A549 (cell line): ENCODE results near the gene EPHB6. TPM values are rescaled to one million over a fixed set of nuclear protein-coding genes. Genes with fewer than 3 reads are reported as not detected.

ENCODE experiments used
- ATAC-seq, 2 experiments: fragments of 200-7000 bp in 1 of 2; fragments of >200 bp in 1 of 2; cut with Nextera tagmentation in 1 of 2; cut with Tn5 transposase in 1 of 2; 3 replicates each; pipeline versions ENCODE4 v1.8.0 to v1.9.1; 2018 to 2020; ENCODE audit warnings: mild to moderate bottlenecking in 1 of 2, moderate library complexity in 1 of 2
- CTCF ChIA-PET: fragments of 300-600 bp; sonication (Branson Sonifier 250); formaldehyde crosslinking; extraction: SDS; loops from one replicate; lab custom pipeline; 2021; ENCODE audit warnings: antibody characterized with exemption, inconsistent platforms; lab: Yijun Ruan, JAX
- POLR2A ChIA-PET: fragments of 350-600 bp; formaldehyde crosslinking; extraction: SDS; loops from one replicate; lab custom pipeline; 2021; ENCODE audit warnings: antibody characterized with exemption, inconsistent platforms; lab: Yijun Ruan, JAX
- DNase-seq, 2 experiments: peaks; one replicate each; pipeline versions ENCODE4 v3.0.0 to v3.0.0-alpha.2; 2011 to 2016; ENCODE audit warnings: low read depth in 1 of 2, low spot score in 1 of 2
- FAIRE-seq: peaks from 2 replicates; lab custom pipeline; 2011; peaks lifted over from hg19 to GRCh38; lab: Jason Lieb, UNC
- H3K27ac ChIP-seq, 2 experiments: fragments of >200 bp; sonication (Bioruptor Twin); formaldehyde crosslinking; 3 replicates each; pipeline ENCODE4 v1.5.1; 2016 to 2017
- H3K4me1 ChIP-seq: fragments of >200 bp; sonication (Bioruptor Twin); formaldehyde crosslinking; 3 replicates; pipeline ENCODE4 v1.6.1; 2016
- H3K4me2 ChIP-seq: fragments of >200 bp; sonication (Bioruptor Twin); formaldehyde crosslinking; 3 replicates; pipeline ENCODE4 v1.6.1; 2016
- H3K4me3 ChIP-seq: fragments of >200 bp; sonication (Bioruptor Twin); formaldehyde crosslinking; 3 replicates; pipeline ENCODE4 v1.5.1; 2016
- H3K9me3 ChIP-seq: fragments of >200 bp; sonication (Bioruptor Twin); formaldehyde crosslinking; 3 replicates; pipeline ENCODE4 v1.6.1; 2016
- CBX2 ChIP-seq: fragments of 200-600 bp; sonication (generic); IDR thresholded peaks from 2 replicates; pipeline ENCODE4 v1.6.1; 2016; ENCODE audit warnings: low read depth, mild to moderate bottlenecking, borderline replicate concordance
- CBX8 ChIP-seq: fragments of 200-600 bp; sonication (generic); IDR thresholded peaks from 2 replicates; pipeline ENCODE4 v1.6.1; 2016
- CEBPB ChIP-seq, 2 experiments: fragments of >200 bp in 1 of 2; sonication (Bioruptor Twin) in 1 of 2; formaldehyde crosslinking in 1 of 2; IDR thresholded peaks; 2 replicates each; pipeline ENCODE4 v1.6.1; 2012 to 2016
- CTCF ChIP-seq: fragments of >200 bp; sonication (Bioruptor Twin); formaldehyde crosslinking; IDR thresholded peaks from 3 replicates; pipeline ENCODE4 v1.5.1; 2016
- E2F6 ChIP-seq: IDR thresholded peaks from 2 replicates; pipeline ENCODE4 v1.6.1; 2012; ENCODE audit warnings: low read depth, borderline replicate concordance
- EHF ChIP-seq: fragments of 250-450 bp; sonication (Bioruptor Pico); IDR thresholded peaks from 2 replicates; pipeline ENCODE4 v1.5.0; 2020; ENCODE audit warnings: mild to moderate bottlenecking
- ESRRA ChIP-seq: fragments of 150-350 bp; IDR thresholded peaks from 2 replicates; pipeline ENCODE4 v1.6.1; 2014; ENCODE audit warnings: mild to moderate bottlenecking, low read length, borderline replicate concordance
- FOSB ChIP-seq: fragments of 250-450 bp; sonication (Bioruptor Pico); IDR thresholded peaks from 2 replicates; pipeline ENCODE4 v1.5.0; 2020; ENCODE audit warnings: mild to moderate bottlenecking, moderate library complexity
- FOSL2 ChIP-seq, 2 experiments: fragments of 450-650 bp in 1 of 2; fragments of >200 bp in 1 of 2; sonication (Bioruptor Twin) in 1 of 2; formaldehyde crosslinking; IDR thresholded peaks; 2 replicates each; pipeline versions ENCODE4 v1.5.0 to v1.6.1; 2016 to 2020; ENCODE audit warnings: mild to moderate bottlenecking in 1 of 2, moderate library complexity in 1 of 2
- FOXS1 ChIP-seq: fragments of 250-450 bp; sonication (Bioruptor Pico); IDR thresholded peaks from 2 replicates; pipeline ENCODE4 v1.5.0; 2020; ENCODE audit warnings: mild to moderate bottlenecking, moderate library complexity
- HDAC2 ChIP-seq: fragments of 200-600 bp; sonication (generic); IDR thresholded peaks from 2 replicates; pipeline ENCODE4 v1.6.1; 2016
- HES2 ChIP-seq: fragments of >200 bp; sonication (Bioruptor Twin); formaldehyde crosslinking; IDR thresholded peaks from 2 replicates; pipeline ENCODE4 v1.6.1; 2016
- HOXA7 ChIP-seq: fragments of 250-450 bp; sonication (Bioruptor Pico); IDR thresholded peaks from 2 replicates; pipeline ENCODE4 v1.5.0; 2020; ENCODE audit warnings: mild to moderate bottlenecking, moderate library complexity
- HOXB13 ChIP-seq: fragments of 250-450 bp; sonication (Bioruptor Pico); IDR thresholded peaks from 2 replicates; pipeline ENCODE4 v1.5.0; 2020; ENCODE audit warnings: low read depth, mild to moderate bottlenecking, moderate library complexity
- JUNB ChIP-seq: fragments of >200 bp; sonication (Bioruptor Twin); formaldehyde crosslinking; IDR thresholded peaks from 2 replicates; pipeline ENCODE4 v1.6.1; 2016
- KDM1A ChIP-seq: fragments of 200-600 bp; sonication (generic); IDR thresholded peaks from 2 replicates; pipeline ENCODE4 v1.6.1; 2016; ENCODE audit warnings: low read depth, mild to moderate bottlenecking
- MAZ ChIP-seq: fragments of 150-350 bp; IDR thresholded peaks from 2 replicates; pipeline ENCODE4 v1.6.1; 2014; ENCODE audit warnings: antibody characterized with exemption, low read depth, low read length, borderline replicate concordance
- NPAS2 ChIP-seq: fragments of 250-450 bp; sonication (Bioruptor Pico); IDR thresholded peaks from 2 replicates; pipeline ENCODE4 v1.8.0; 2022; ENCODE audit warnings: mild to moderate bottlenecking, moderate library complexity, borderline replicate concordance
- NR3C1 ChIP-seq: fragments of >200 bp; sonication (Bioruptor Twin); formaldehyde crosslinking; IDR thresholded peaks from 3 replicates; pipeline ENCODE4 v1.6.1; 2017
- PBX3 ChIP-seq: IDR thresholded peaks from 2 replicates; pipeline ENCODE4 v1.6.1; 2012
- POLR2A ChIP-seq: IDR thresholded peaks from 2 replicates; pipeline ENCODE4 v1.6.1; 2012; ENCODE audit warnings: mild to moderate bottlenecking, low read length
- POLR2AphosphoS2 ChIP-seq: conservative IDR thresholded peaks from 2 replicates; pipeline ENCODE4 v1.6.1; 2012; ENCODE audit warnings: low read length, improper control_type of control experiment, inconsistent platforms
- TFCP2L1 ChIP-seq: fragments of 250-450 bp; sonication (Bioruptor Pico); IDR thresholded peaks from 2 replicates; pipeline ENCODE4 v1.5.0; 2021; ENCODE audit warnings: mild to moderate bottlenecking
- USF2 ChIP-seq: fragments of 450-650 bp; IDR thresholded peaks from 2 replicates; pipeline ENCODE4 v1.6.1; 2014; ENCODE audit warnings: antibody characterized with exemption
- ZC3H11A ChIP-seq: fragments of 450-650 bp; IDR thresholded peaks from 2 replicates; pipeline ENCODE4 v1.6.1; 2014; ENCODE audit warnings: antibody characterized with exemption, mild to moderate bottlenecking
- WGBS: methylation state at CpG from one replicate; pipeline ENCODE4 v1.1.6; 2017; ENCODE audit errors: missing lambda C conversion rate; 5-methylcytosine and 5-hydroxymethylcytosine counted together
- polyA plus RNA-seq, 4 experiments: library from polyadenylated mRNA; depleted of rRNA in 3 of 4; stranded (reverse); fragments of >200 nt; fragmentation: RNase III in 1 of 4; extraction: RNeasy Plus Mini Kit Qiagen cat#74134 plus additional on column Dnase treatment in 1 of 4; gene quantifications; 2 replicates in 3 of 4; 3 replicates in 1 of 4; pipeline ENCODE4 v1.2.3, GENCODE V29; 2011 to 2017

EPHB6 gene
- polyA plus RNA-seq, 2 of the 4 experiments (the other 2 are of a cell fraction), result 0.26 to 0.37 TPM

- DNase-seq (no peak), FAIRE-seq (no peak), ATAC-seq (no peak)
- H3K9me3 ChIP-seq, result no peaks in the 10 kb centered on the region
- WGBS, result 45% methylated on average over 6 of the region's 7 CpGs
- CTCF ChIA-PET, result interaction anchor here (1.9 kb wide), 1 partner anchor 18 kb away, joined by 12 read pairs; no protein-coding TSS in a partner anchor
- no peak overlapping the region for H3K27ac ChIP-seq
- POLR2A ChIA-PET, result no interaction called here
- no peak for TF ChIP-seq E2F6
- TF ChIP-seq NPAS2, result no peak
- TF ChIP-seq KDM1A, result no peak
- no peak for TF ChIP-seq POLR2A
- TF ChIP-seq CBX8, result no peak
- TF ChIP-seq HOXA7 (CRISPR knock-in tag), result no peak
- no peak for TF ChIP-seq FOSB (CRISPR knock-in tag)
- TF ChIP-seq CTCF, result no peak
- TF ChIP-seq FOSL2 (IDR thresholded peaks at IDR 0.05), result no peak
- TF ChIP-seq FOSL2 (CRISPR knock-in tag; IDR thresholded peaks at IDR 0.05), result no peak
- TF ChIP-seq TFCP2L1 (CRISPR knock-in tag), result no peak
- no peak for TF ChIP-seq USF2
- H3K4me2 ChIP-seq, result no peak overlapping the region
- no peak overlapping the region for H3K4me3 ChIP-seq
- no peaks in the 10 kb centered on the region for H3K4me1 ChIP-seq
Measured at GRCh38 chr7:142883571-142884285, 28.9 kb downstream of the EPHB6 start.

GRCh38 chr7:142884286-142884640 lies 29.4 kb downstream of the EPHB6 start:
- CTCF ChIA-PET, result no interaction called here
- Histone ChIP-seq H3K9me3 (no peaks in the 10 kb centered on the region), H3K4me1 (no peaks in the 10 kb centered on the region), H3K27ac (no peak overlapping the region), H3K4me2 (no peak overlapping the region), H3K4me3 (no peak overlapping the region)
- 9% methylated on average over 4 of the region's 4 CpGs for WGBS
- FAIRE-seq, result no peak
- DNase-seq, result no peak
- TF ChIP-seq EHF (CRISPR knock-in tag) (no peak), CBX2 (no peak), HES2 (no peak), FOXS1 (CRISPR knock-in tag) (no peak), FOSL2 (IDR thresholded peaks at IDR 0.05) (no peak), FOSL2 (CRISPR knock-in tag; IDR thresholded peaks at IDR 0.05) (no peak), CBX8 (no peak), HDAC2 (no peak), POLR2AphosphoS2 (no peak), PBX3 (no peak), MAZ (no peak), CEBPB (IDR thresholded peaks at IDR 0.05) (no peak), ZC3H11A (no peak), HOXB13 (CRISPR knock-in tag) (no peak), ESRRA (no peak), TFCP2L1 (CRISPR knock-in tag) (no peak), JUNB (no peak), POLR2A (no peak), NR3C1 (no peak)
- no peak for ATAC-seq
- POLR2A ChIA-PET, result no interaction called here
